Measurements from ENCODE around the gene KCNK2.

KCNK2 gene

DNA sequence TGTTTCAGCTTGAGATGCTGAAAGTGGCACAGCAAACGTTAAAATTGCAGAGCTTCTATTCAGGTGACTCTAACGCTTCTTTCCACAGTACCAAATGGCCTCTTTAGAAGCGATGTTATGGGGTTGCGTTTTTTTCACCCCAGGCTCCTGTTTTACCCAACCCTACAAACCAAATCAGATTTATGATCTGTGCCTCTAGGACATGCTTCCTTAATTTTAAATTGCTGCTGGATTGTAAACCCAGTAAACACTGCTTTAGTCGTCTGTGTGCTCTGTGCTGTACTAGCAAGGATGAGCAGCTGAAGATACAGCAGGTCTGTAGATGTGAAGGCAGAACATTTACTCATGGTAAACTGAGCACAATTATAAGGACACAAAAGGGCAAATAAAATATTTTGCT lies 13.0 kb downstream of the KCNK2 start:
- no peak for DNase-seq (ENCODE audit: low read depth in 3 of 3)

- no peak for DNase-seq (ENCODE audit: low read depth in 3 of 3)
Observed at GRCh38 chr1:215101511-215101910, 19.0 kb downstream of the KCNK2 start.

- no peak for DNase-seq (ENCODE audit: low read depth in 3 of 3)
Observed at GRCh38 chr1:215104283-215104682, 21.7 kb downstream of the KCNK2 start.

DNA sequence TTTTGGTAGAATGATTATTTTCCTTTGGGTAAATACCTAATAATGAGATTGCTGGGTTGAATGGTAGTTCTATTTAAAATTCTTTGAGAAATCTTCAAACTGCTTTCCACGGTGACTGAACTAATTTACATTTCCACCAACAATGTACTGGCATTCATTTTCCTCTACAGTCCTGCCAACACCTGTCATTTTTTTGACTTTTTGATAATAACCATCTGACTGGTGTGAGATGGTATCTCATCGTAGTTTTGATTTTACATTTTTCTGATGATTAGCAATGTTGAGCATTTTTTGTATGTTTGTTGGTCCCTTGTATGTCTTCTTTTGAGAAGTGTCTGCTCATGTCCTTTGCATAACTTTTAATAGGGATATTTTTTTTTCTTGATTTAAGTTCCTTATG lies 23.5 kb downstream of the KCNK2 start:
- DNase-seq (ENCODE audit: low read depth in 3 of 3): no peak

GRCh38 chr1:215109171-215109570 lies 26.6 kb downstream of the KCNK2 start:
- no peak for DNase-seq (ENCODE audit: low read depth in 3 of 3)

DNA sequence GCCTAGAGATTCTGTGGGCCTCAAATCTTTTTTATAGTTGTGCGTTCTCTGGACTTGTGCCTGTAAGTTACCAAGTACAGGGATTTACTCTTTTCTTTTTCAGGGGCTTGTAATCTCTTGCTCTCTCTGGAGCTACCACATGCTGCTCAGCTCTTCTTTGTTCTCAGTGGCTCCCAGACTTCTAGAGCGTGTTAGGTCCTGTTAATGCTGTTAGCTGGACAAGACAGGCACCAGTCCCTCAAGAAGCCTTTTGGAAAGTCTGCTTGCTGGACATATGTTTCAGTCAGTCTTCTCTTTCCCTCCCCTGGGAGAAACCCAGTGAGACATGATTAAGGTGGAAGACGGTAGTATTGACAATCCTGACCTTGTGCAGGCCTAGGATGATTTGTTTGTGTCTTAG lies 29.4 kb downstream of the KCNK2 start:
- no peak for DNase-seq (ENCODE audit: low read depth in 3 of 3)

- DNase-seq (ENCODE audit: low read depth in 3 of 3): no peak
Observed at GRCh38 chr1:215113776-215114153, 31.2 kb downstream of the KCNK2 start.

DNA sequence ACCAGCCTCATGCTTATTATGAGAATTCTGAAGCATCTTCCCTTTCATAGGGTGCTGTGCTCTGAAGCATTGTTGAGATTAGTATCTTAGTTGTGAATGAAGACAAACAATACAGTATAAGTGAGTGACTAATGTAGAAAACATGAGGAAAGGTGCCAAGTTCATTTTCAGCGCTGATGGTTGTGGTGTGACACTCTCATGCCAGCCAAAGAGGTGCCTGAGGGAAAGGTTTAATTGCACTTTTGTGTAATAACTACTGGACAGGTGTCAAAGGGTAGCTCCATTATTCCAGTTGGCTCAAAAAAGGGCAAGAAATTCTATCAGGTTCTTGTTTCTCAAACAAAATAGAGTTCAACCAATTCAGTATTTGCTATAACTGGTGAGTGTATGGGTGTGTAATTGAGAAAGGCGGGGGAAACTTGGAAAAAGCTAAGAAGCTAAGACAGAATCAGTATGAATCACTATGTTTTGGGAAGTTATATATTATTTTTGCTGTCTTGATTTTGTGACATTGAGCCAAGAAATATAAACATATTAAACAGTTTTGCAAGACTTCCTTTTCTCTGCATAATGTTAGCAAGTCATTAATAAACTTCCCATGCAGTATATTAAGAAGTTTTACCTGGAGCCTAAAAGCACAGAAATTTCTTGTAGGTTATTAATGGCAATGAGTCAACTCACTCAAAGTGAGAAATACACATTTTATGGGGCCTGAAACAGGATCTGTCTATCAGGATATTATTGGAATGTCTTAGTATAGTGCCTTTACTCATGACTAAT lies 31.8 kb downstream of the KCNK2 start:
- DNase-seq (ENCODE audit: low read depth in 3 of 3): no peak

DNA sequence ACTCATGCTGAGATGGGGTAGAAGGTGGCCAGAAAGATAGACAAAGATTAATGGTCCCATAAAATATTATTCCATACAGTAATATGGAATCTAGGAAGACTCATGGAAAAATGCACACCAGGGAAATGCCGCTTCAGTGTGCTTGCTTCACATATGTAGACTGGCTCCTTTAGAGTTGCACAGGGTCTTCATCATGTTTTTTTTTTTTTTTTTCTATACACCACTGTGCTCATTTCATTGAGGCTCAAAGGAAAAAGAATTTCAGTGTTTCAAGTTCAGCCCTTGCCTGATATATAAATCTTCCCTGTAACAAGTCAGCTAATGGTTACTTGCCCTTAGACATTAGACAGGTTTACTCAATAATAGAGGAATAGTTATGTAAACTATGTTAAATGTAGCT lies 33.2 kb downstream of the KCNK2 start:
- no peak for DNase-seq (ENCODE audit: low read depth in 3 of 3)

DNA sequence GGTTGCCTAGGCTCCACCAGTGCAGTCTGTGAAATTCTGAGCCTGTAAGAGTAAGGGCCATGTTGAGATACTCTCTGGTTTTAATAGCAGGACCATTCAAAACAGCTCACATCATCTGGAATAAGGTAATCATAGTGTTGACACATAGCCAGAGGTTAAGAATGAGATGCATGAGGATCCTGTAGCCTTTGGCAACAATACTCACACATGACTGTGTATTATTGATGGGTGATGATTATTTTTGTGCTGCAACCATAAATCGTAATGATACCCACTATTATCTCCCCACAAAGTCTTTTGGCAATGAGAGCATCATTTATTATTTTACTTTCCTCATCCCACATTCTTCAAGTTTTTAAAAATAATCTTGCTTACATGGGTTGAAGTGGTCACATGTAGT lies 35.5 kb downstream of the KCNK2 start:
- no peak for DNase-seq (ENCODE audit: low read depth in 3 of 3)

DNA sequence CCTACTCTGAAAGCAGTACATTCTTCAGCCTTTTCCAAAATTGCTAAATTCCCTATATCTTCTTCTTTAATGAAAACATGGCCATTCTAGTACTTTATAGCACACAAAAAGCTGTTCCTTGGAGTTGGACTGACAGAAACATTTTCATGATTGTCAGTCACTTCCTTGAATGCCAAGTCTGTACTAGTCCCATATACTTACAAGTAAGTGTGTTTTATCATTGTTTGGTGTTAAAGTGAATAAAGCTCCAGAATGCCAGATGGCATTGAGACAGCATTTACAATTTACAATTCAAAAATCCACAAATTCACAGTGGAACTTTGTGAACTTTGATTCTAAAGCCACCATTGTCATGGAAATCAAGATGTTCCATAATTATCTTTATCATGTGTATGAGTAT lies 36.5 kb downstream of the KCNK2 start:
- no peak for DNase-seq (ENCODE audit: low read depth in 3 of 3)

GRCh38 chr1:215119719-215120365 lies 37.3 kb downstream of the KCNK2 start:
- no peak for DNase-seq (ENCODE audit: low read depth in 3 of 3)

DNA sequence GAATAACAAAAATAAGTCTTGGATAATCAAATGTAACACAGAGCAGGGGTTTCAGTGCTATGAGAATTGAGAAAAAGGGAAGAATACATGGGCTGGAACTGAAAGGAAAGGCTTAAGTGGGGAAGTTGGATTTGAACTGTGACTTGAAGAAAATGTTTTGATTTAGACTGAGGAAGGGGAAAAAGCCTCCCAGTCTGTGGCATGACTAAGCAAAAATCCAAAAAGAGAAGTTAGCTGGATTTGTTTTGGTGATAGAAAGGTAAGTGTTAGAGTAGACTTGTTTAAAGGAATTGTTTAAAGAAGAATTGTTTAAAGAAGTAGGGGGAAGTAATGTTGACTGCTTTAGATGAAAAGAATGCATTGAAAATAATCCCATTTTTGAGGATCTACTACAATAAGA lies 46.0 kb downstream of the KCNK2 start:
- no peak for DNase-seq (ENCODE audit: low read depth in 3 of 3)

DNA sequence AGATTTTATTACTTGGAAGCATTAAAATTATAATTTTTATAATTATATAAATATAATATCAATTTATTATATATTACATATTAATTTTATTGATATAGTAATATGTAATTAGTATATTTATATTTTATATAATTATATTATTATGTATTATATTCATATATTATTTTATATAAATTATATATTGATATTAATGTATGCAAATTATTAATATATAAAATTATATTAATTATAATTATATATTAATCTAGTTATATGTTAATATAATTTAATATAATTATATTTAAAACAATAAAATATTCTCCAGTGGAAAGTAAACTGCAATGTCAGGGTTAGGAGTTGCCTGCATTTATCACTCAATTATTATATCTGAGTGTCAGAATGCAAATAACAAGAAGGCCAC lies 48.8 kb downstream of the KCNK2 start:
- DNase-seq (ENCODE audit: low read depth in 3 of 3): no peak

GRCh38 chr1:215132156-215132555 lies 49.6 kb downstream of the KCNK2 start:
- DNase-seq (ENCODE audit: low read depth in 3 of 3): no peak

GRCh38 chr1:215133532-215133931 lies 51.0 kb downstream of the KCNK2 start:
- no peak for DNase-seq (ENCODE audit: low read depth in 3 of 3)

DNA sequence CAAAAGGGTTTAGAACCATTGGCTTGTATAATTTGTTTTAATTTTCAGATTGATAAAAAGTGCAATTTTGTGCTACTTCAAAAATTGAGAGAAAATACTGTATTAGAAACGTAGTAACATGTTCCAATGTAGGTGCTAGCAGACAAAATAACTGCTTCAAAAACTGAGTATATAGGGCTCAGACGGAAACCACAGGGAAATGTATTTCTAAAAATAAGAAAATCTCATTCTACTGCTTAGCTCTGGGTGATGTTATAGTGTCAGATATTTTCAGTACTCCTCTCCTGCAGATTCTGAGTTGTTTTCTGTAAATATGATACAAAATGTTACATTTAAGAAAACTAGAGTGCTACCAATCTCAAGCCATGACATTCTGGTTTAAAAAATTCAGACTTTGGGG lies 55.4 kb downstream of the KCNK2 start:
- no peak for DNase-seq (ENCODE audit: low read depth in 3 of 3)

DNA sequence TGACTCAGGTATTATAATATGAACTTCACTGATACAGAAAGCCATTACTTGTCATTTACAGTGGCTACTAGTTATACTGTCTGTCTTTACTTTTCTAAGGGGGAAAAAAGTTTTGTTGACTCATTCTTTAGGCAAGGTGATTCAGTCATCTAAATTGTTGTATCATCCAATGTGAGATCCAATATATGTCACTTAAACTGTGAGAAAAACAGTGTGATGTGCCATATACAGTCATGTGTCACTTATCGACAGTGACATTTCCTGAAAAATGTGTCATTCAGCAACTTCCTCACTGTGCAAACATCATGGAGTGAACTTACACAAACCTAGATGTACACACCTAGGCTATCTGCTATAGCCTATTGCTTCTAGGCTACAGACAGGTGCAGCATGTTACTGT lies 57.6 kb downstream of the KCNK2 start:
- no peak for DNase-seq (ENCODE audit: low read depth in 3 of 3)

- DNase-seq (ENCODE audit: low read depth in 3 of 3): no peak
Observed at GRCh38 chr1:215141460-215141859, 58.9 kb downstream of the KCNK2 start.

GRCh38 chr1:215143497-215143896 lies 61.0 kb downstream of the KCNK2 start:
- DNase-seq (ENCODE audit: low read depth in 3 of 3): no peak

DNA sequence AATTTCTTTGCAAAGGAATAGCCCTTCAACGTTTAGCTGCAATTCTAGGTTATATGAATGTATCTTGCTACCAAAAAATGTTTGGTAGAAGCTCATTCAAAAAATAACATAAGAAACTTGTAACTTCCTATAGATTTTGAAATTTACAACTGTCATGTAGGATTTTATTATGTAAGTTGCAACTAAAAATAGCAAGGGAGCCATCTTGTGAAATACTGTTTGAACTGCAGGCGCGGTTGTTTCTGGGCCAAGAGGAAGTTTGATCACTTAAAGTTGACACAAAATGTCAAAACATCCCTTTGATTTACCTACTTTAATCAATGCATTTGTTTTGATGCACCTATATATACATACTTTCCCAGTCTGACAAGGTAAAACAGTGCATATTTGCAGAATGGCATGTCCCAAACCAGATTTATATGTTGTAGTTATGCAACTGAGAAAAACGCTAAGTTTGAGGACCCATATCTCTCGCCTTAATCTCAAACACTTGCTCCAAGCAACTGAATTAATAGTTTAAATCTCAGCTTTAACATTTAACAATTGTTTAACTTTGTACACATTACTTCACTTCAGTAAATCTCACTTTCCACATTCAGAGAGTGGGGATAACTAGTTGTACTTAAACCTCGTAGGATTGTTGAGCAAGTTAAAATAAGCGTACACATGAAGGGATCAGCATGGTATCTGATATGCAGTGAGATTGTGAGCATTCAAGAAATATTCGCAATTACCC lies 63.9 kb downstream of the KCNK2 start:
- no peak for DNase-seq (ENCODE audit: low read depth in 3 of 3)

GRCh38 chr1:215147024-215147423 lies 64.5 kb downstream of the KCNK2 start:
- DNase-seq (ENCODE audit: low read depth in 3 of 3): no peak

All from stimulated activated CD4-positive, alpha-beta T cell treated with anti-CD3 and anti-CD28 coated beads, TNF-alpha, amount 100 ng/mL, for 48 hours (primary cell).